ENCODE data around the gene CFAP46. TPM values are rescaled to one million over a fixed set of nuclear protein-coding genes. Genes with fewer than 3 reads are reported as not detected.

CFAP46 gene
- 1.9 TPM for total RNA-seq

DNA sequence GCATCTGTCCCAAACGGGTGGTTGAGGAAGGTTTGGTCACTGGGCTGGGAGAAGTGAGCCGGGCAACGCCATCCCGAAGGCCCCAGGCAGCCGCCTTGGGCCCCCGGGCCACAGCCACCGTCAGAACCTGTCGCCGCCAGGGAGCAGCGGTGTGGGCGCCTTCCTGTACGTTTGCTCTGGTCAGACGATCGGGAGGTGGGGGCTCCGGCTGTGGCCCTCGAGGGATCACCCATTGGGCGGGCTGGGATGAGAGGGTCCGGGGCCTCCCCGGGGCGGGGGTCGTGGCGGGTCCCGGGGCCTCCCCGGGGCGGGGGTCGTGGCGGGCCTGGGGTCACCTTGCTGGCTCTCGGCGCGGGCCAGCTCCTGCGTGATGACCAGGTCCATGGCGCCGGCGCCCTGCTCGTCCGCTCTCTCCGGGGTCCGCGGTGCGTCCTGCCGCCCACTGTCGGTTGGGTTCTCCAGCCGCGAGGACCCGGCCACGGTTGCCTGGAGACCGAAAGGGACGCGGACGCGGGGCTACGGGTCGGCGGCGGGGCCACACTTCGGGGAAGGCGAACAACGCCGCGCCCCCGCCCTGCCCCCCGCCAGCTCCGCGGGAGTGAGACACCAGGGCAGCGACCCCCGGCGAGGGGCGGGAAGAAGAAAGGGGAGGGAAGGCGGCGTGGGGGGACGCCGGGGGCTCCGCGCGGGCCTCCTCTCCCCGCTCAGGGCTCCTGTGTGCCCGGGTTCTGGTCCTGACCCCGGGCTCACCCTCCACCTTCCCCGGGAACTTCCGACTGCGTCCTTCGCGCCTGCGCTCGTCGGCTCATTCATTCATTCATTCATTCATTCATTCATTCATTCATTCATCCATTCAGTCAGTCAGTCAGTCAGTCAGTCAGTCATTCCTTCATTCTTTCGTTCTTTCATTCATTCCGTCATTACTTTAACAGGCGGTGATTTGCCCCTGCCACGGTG is at the start of gene CFAP46:
Gene CFAP46 (minus strand): TSS at position 470 of the 957 bp plus-strand sequence. CDS start 86 bp downstream, at position 384.
- DNase-seq: peak; percentile 43

DNA sequence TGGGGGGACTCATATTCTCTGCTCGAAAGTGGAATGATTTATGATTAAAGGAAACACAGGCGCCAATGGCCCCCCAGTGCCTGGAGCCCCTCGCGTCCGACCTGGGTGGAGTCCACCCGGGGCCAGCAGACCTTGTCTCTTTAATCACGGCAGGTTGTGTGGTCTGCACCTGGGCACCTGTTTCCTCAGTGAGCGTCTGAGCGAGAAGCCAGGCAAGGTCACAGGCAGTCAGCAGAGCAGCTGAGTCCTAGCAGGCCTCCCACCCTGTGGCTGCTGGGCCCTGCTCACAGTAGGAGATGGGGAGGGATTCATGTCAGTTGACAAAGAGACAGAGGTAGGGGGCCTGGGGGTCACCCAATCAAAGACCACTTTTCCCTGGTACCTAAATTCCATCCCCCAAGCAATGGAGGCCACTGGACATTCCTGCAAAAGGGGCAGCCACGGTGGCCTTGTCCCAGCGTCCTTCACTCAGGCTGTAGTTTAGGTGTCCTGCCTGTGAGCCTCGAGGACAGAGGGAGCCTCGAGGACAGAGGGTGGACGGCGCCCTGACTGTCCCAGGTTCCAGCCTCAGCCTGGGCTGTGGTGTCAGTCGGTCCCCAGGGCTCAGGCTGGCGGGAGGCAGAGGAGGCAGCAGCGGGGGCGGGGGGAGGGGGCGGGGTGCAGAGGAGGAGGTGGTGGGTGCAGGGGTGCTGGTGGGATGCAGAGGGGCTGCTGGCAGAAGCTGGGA is 49.5 kb upstream of the CFAP46 start:
- no peak for DNase-seq

DNA sequence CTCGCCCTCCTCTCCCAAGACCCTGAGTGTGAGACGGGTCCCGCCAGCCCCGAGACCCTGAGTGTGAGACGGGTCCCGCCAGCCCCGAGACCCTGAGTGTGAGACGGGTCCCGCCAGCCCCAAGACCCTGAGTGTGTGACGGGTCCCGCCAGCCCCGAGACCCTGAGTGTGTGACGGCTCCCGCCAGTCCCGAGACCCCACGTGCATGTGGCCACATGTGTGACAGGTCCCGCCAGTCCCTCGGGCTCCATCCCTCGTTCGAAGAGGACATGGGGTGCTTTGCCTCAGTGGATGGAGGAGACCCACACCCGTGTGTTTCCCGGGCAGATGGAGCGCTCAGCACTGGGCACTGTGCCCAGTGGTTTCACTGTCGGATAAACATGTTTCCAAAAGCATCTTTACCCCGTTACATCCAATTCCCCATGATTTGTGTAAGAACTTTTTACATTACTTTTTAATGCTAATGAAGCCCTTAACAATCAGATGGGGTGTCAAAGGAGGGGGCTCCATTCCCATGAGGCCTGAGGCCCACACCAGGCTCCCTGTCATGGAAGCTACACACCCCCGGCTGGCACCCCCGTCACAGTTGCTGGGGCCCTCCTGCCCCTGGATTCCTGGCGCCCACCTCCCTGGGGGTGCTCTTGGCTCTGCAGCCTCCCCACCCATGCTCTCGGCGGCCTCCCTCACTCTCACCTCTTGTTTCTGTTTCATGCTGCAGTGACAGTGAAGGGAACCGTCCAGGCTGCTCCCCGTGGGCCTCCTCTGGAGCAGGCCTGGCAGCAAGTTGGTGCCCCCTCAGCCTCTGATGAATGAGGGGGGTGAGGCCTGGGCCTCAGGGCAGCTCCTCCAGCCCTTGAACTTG is 48.5 kb upstream of the CFAP46 start:
- DNase-seq: no peak

DNA sequence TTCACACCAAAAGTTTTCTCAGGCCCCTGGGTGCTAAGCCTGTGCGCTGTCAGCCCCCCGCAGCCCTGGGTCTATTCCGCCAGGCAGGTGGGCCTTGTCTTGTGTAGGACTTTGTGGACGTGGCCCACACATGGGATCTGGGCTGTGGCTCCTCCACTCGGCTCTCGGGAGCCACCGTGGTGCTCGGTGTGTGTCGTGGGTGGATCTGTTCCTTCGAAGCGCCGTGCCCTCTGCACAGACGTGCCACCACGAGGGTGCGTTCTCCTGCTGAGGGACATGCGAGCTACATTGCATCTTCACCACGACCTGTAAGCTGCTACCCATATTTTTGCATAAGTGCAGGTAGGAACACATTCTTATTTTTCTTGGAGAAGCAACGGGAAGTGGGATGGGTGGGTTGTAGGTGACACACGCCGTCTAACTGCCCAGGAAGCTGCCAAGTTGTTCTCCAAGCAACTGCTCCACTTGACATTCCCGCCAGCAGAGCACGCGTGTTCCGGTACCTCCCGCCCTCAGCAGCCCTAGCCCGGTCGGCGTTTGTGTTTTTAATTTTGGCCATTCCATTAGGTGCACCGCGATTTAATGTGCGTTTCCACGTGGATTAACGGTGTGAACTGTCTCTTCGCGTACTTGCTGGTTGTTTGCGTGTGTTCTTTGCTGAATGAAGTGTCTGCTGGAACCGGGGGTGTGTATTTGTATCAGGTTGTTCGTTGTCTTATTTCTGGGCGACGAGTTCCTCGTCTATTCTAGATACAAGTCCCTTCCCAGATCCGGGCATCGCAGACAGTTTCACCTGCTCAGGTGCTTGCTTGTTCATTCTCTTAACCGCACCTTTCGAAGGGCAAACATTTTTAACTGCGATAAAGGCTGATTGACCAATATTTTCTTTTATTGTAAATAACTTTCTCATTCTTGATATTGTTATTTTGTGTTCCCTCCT is 47.4 kb upstream of the CFAP46 start:
- no peak for DNase-seq

DNA sequence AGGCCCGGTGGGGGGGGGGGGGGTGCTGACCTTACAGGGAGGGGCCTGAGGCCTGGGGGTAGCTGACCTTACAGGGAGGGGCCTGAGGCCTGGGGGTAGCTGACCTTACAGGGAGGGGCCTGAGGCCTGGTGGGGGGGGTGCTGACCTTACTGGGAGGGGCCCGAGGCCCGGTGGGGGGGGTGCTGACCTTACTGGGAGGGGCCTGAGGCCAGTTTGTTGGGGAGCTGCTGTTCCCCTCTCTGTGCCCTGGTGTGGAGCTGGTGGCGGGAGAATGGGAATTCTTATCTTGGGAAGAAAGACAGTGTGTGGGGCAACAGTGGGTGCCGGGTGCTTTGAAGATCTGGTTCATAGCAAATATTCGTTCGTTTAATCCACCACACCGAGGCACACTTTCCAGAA is 46.6 kb upstream of the CFAP46 start:
- no peak for DNase-seq

DNA sequence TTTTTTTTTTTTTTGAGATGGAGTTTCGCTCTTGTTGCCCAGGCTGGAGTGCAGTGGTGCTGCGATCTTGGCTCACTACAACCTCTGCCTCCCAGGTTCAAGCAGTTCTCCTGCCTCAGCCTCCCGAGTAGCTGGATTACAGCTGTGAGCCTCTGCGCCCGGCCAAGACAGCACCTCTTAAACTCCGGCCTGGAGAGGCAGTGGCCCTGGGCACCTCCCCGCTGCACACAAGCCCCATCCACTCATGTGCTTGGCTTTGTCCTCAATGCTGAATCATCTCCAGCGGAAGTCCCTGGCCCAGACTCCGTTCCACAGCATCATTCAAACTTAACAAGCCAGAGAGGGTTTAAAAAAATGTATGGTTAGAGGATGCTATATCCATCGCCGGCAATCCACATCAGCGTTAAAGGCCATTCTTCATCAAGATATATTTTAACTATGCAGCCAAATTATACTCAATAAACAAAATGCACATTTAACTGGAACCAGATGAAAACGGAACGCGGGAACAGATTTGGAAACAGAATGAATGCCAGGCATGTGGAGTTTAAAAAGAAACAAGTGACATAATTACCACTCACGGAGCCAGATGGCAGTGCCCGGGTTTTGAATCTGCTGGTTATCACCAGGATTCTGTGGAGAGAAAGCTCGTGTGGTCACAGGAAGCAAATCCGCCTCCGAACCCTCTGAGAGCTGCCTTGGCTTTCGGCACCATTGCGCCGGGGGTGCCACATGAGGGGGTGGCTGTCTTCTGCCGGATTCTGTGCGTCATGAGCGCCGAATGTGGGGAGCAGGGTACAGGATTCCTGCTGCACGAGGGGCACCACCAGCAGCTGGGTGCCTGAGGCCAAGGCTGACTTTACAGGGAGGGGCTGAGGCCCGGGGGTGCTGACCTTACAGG is 45.6 kb upstream of the CFAP46 start:
- peak; percentile 74 for DNase-seq

DNA sequence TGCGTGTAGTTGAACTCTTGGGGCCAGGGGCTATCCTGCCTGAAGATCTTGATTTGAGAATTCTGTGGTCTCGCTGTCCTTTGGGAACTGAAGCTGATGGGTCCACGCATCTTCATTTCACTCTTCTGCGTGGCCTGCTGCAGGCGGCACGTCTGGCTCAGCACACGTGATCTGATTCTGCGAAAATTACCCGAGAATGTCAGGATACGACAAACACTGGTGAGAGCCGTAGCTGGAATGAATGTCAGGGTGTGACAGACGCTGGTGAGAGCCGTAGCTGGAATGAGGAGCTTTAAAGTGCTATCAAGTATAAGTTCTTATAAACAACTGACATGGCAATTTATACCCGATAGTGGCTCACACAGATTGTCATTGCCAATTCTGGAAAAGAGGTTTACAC is 44.6 kb upstream of the CFAP46 start:
- no peak for DNase-seq

DNA sequence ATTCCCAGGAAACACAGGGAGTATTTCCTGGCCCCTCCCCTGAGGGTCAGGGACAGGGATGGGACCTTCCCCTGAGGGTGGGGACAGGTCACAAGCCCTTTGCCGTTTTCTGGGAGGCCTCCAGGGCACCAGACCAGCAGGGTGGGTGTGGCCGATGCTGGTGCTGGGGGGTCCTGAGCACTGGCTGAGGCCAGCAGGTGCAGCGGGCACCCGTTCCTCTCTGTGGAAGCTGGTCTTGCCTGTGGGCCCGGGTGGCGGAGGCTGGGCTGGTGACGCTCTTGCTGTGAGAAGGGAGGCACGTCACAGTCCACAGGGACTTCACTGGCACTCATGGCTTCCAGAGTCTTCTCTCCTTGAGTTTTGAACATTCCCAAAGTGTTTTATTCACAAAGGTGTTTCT is 44.2 kb upstream of the CFAP46 start:
- DNase-seq: no peak

DNA sequence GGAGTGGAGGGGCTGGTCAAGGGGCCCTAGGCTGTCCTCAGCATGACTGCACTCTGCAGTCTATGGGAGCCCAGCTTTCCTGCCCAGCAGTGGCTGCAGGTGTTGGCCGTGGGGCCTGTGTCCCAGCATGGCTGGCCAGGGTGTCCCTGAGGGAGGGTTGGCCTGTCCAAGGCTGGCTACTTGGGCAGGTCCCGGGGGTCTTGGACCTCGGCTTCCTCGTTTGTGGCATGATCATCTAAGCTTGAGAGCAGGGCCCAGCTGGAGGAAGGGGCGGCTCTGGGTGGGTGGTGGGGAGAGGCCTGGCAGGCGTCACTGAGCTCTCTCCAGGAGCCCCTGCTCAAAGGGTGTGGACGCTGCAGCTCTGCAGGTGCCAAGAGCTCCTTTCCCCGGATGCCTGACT is 43.7 kb upstream of the CFAP46 start:
- DNase-seq: no peak

DNA sequence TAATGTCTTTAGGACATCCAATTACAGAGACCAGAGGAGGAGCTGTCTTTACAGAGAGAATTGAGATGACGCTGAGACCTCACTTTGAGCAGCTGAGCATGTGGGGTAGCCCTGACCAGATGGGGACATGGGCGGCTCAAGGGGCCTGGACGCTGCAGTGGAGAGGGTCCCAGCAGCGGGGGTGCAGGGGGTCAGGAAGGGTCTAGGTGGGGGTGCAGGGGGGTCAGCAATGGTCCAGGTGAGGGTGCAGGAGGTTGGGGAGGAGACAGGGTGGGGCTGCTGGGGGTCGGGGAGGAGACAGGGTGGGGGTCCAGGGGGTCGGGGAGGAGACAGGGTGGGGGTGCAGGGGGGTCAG is 43.2 kb upstream of the CFAP46 start:
- DNase-seq: no peak

DNA sequence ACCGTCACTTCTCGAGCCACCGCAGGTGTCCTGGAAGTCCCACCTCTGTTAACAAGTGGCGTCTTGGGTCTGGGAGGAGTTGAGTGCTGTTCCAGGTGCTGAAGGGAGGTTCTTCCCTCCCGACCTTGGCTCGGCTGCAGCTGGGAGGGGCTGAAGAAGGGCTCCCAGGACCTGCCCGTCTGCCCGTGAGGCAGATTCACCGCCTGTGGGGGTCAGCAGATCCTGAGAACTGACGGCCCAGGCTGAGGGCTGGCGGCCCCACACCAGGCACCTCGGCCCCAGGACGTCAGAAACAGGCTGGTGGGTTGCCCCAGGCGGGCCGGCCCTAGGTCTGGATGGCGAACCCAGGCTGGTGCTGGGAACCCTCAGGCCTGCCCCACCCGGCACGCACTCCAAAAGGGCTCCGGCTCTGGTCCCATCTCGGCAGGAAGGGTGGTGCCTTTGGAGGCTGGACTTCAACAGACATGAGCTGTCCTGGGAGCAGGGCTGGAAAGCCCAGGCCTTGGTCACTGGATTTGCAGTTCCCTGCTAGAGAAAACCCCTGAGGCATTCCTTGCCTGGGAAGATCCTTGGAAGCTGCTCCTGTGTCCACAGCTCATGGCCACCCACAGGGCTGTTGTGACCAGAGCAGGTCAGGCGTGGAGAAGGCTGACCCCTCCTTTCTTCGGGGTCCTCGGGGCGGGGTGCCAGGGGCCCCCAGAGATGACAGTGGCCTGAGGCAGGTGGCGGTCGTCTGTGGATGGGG is 42.6 kb upstream of the CFAP46 start:
- DNase-seq: no peak

DNA sequence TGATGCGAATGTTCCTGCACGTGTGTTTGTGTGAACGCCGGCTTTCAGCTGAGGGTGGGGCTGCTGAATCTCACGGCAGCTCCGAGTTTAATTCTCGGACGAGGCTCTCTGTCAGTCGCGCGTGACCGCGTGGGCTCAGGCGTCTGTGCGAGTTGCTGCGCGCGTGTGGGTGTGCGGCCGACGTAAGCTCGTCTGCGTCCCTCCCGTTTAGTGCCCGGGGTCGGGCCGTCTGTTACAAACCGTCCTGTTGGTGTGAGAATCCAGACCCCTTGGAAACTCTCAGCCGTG is 41.6 kb upstream of the CFAP46 start:
- DNase-seq: no peak

DNA sequence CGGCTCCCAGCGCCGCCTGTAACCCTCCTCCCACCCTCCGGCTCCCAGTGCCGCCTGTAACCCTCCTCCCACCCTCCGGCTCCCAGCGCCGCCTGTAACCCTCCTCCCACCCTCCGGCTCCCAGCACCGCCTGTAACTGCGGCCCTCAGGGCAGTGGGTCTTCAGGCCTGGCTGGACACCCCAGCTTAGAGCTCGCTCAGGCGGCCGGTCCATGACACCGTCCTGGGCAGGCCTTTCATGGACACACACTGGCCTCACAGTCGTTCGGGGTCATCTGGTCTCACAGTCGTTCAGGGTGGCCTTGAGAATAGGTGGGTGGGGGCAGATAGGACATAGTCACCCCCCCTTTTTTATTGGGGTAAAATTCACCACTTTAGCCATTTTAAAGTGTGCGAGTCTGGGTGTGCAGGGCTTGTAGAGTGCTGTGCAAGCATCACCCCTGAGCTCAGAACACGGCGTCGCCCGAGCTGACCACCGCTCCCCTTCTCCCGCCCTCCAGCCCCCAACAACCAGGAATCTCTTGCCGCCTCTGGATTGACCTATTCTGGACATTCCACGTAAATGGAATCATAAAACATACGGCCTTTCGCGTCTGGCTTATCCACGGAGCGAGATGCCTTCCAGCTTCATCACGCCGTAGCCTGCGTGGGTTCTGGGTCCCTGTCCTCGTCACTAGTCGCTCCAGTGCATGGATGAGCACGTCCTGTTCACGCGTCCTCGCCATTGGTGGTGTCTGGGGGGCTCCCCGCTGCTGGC is 41.1 kb upstream of the CFAP46 start:
- DNase-seq: no peak

DNA sequence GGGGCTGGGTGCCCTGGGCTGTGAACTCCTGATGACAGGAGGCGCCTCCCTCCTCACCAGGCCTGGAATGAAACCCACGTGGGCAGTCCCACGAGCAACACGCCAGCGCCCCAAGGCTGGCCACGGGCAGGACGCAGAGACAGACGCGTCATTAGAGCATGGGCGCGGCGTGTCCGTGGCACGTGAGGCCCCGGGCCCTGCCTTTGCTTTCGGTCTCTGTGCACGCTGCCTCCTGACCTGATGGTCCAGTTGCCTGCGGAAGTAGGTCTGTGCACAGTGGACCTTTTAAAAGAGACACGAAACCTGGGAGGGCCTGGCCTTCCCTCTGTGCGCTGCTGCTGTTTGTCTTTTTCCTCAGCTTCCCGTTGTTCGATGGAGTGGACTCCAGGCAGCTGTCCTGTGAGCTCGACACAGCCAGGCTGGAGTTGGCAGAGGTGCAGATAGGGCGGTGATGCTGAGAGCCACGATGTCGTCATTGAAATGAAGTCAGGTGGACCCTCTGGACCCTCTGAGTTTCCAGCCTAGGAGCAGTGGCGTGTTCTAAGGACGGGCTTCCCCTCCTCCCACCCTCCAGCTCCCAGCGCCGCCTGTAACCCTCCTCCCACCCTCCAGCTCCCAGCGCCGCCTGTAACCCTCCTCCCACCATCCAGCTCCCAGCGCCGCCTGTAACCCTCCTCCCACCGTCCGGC is 40.1 kb upstream of the CFAP46 start:
- DNase-seq: no peak

DNA sequence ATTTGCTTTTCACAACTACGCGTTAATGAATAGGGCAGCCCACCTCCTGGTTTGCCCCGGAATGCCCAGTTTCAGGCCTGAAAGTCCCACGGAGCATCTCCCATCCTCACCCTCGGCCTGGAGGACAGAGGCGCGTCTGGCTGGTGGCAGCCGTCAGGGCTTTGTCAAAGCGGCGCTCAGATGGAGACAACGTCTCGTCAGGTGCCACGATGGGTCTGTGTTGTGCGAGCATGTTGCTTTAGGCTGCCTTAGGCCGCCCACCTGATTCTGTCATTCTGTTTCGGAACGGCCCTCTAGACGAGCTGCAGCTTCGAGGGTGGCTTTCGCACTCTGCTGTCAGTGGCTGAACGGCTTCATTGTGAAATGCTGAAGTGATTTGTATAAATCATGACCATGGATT is 39.4 kb upstream of the CFAP46 start:
- no peak for DNase-seq

DNA sequence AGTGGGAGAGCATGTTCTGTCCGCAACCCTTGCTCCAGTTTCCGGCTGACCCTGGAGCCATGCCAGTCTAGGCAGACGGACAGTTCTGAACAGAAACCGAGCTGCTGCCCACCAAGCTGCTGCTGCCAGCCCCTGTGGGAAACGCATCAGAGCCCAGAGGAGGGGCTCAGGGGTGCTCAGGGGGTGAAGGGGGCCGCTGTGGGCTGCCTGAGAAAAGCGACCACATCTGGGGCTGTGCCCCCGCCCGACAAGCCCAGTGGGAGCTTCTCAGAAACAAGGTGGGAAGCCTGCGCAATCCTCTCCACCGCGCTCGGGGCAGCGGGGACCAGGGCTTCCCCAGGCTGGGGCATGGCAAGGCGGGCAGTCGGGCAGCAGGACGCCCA is 38.8 kb upstream of the CFAP46 start:
- no peak for DNase-seq

DNA sequence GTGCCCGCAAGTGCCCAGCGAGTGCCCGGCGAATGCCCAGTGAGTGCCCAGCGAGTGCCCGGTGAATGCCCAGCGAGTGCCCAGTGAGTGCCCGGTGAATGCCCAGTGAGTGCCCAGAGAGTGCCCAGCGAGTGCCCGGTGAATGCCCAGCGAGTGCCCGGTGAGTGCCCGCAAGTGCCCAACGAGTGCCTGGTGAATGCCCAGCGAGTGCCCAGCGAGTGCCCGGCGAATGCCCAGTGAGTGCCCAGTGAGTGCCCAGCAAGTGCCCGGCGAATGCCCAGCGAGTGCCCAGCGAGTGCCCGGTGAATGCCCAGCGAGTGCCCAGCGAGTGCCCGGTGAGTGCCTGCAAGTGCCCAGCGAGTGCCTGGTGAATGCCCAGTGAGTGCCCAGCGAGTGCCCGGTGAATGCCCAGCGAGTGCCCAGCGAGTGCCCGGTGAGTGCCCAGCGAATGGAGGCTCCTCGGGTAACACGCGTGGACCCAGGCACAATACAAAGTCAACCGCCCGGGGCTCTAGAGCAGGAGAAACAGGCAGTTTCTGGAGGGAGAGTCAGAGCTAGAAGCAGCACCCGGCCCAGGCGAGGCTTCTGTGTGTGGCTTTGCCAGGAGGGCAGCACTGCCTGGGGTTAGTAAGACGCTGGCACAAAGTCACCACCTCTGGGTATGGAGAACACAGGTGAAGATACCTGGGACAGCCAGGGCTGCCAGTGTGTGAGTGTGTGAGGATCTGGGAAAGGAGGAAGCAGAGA is 38.2 kb upstream of the CFAP46 start:
- DNase-seq: no peak

Data from occipital lobe (tissue), 2 donors.